Fibroblast of mammary gland (primary cell): Measurements from ENCODE around the gene MRTFB.

ENCODE experiments used
- DNase-seq: peaks from one replicate; pipeline ENCODE4 v3.0.0-alpha.2; 2010; ENCODE audit warnings: low read depth
- H3K4me3 ChIP-seq: 2 replicates; pipeline ENCODE4 v1.5.1; 2011; ENCODE audit warnings: low read depth, mild to moderate bottlenecking, low read length, moderate library complexity; ENCODE audit not compliant: control insufficient read depth
- TF ChIP-seq, protein P1 (sequence below): conservative IDR thresholded peaks from 2 replicates; pipeline ENCODE4 v1.5.1; 2011; ENCODE audit warnings: low read depth, low read length, inconsistent platforms; ENCODE audit not compliant: control insufficient read depth, insufficient read depth

Gene MRTFB

DNA sequence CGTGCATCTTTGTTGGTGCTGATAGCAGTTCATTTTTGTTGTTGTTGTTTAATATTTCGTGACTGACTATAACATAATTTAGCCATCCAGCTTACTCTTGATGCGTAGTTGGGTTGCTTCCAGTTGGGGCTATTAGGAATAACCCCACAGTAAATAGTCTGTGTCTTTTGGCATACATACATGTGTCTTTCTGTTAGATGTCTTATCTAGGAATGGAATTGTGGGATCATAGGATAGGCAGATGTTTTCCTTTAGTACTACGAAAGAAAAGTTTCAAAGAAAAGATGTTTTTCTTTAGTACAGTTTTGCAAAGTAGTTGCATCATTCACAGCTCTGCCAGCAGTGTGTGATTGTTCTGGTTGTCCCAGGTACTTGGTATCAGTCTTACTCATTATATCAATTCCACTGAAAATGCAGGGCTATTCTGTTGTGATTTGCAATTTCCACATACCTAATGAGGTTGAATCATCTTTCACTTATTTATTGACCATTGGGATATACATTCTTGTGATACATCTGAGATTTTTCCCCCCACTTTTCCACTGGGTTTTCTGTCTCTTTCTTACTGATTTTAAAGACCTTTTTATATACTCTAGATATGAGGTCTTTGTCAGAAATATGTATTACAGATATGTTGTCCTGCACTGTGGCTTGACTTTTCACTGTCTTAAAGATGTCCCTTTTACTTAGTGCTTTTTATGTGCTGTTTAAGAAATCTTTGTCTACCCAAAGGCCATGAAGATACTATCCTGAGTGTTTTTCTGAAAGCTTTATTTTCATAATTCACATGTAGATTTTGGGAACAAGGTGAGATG, 173.3 kb downstream of the MRTFB start:
- H3K4me3 ChIP-seq: no peak overlapping the region
- TF ChIP-seq, protein P1, sequence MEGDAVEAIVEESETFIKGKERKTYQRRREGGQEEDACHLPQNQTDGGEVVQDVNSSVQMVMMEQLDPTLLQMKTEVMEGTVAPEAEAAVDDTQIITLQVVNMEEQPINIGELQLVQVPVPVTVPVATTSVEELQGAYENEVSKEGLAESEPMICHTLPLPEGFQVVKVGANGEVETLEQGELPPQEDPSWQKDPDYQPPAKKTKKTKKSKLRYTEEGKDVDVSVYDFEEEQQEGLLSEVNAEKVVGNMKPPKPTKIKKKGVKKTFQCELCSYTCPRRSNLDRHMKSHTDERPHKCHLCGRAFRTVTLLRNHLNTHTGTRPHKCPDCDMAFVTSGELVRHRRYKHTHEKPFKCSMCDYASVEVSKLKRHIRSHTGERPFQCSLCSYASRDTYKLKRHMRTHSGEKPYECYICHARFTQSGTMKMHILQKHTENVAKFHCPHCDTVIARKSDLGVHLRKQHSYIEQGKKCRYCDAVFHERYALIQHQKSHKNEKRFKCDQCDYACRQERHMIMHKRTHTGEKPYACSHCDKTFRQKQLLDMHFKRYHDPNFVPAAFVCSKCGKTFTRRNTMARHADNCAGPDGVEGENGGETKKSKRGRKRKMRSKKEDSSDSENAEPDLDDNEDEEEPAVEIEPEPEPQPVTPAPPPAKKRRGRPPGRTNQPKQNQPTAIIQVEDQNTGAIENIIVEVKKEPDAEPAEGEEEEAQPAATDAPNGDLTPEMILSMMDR: no peak
- DNase-seq: peak; percentile 18

DNA sequence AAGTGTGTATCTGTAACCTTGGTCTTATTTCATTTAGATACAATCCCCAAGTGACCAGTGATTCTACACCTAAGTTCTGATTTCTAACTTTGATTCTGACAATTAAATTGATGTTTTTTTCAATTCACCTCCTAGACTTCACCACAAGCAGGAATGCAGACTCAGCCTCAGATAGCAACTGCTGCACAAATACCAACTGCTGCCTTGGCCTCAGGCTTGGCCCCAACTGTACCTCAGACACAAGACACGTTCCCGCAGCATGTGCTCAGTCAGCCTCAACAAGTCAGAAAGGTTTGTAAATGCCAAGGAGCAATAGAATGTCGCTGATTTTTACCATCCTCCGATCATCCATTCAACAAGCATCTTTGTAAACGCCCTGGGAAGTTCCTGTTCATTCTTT, 177.7 kb downstream of the MRTFB start:
- no peak overlapping the region for H3K4me3 ChIP-seq
- TF ChIP-seq, protein P1: no peak

DNA sequence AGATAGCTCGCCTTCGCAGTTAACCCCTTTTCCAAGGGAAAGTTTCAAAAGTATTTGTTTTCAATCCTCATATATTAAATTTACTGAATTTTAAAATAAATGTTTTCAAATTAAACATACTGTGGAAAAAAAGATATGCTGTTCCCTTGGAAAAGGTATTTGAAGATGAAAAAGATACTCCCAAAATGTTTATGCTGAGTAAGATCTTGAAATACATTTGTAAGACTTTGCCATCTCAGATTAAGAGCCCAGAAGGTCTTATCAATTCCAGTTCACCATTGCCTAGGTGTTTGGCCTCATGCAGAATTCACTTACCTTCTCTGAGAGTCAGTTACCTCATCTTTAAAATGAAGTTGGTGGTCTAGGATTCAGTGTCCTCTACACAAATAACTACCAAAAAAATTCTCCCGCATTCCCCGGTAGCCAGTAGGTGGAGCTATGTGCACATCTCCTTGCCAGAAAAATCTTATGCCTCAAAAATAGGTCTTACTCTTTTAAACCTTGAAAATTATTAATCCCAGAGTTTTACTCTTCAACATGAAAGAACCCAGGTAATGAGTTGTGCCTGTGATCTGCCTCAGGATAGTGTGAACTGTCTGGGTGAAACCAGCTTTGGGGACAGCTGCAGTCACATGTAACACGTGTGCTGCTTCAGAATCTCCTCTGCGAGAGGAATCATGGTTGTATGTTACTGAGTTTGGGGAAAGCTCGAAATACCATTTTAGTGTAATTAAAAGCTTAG, 178.3 kb downstream of the MRTFB start:
- no peak overlapping the region for H3K4me3 ChIP-seq
- DNase-seq: peak; percentile 51
- TF ChIP-seq, protein P1: peak; percentile 91

More for the DNA sequence above, 177.7 kb downstream of the MRTFB start:
- no peak for DNase-seq

DNA sequence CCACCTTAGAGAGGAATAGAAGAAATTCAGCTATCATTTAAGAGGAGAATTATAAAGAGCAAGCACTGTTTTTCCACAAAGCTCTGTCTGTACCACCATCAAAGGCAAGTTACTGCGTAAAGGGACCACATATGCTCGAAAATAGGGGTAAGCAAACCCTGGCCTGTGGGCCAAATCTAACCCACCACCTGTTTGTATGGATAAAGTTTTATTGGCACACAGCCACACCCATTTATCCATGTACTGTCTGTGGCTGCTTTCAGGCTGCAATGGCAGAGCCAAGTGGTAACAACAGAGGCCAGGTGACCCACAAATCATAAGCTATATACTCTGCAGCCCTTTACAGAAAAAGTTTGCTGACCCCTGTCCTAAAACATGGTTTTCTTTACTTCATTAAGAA, 180.3 kb downstream of the MRTFB start:
- TF ChIP-seq, protein P1: no peak
- no peak for DNase-seq
- no peak overlapping the region for H3K4me3 ChIP-seq

DNA sequence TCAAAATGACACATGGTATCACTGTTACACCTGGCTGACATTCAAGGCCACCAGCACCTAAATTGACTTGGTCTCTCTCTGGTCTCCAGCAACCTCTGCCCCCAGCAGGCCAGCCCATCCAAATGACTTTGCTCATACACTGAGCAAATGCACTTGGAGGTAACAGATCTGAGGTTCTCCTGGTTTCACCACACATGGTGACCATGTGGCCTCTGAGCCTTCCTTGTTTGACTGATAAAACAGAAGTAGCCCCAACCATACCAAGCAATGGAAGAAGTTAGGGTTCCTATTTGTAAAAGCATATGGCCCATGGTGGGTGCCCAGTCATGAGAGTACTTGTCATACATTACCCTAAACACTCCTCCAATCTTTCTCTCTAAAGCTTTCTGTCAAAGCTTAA, 181.7 kb downstream of the MRTFB start:
- no peak overlapping the region for H3K4me3 ChIP-seq
- no peak for DNase-seq
- TF ChIP-seq, protein P1: no peak

DNA sequence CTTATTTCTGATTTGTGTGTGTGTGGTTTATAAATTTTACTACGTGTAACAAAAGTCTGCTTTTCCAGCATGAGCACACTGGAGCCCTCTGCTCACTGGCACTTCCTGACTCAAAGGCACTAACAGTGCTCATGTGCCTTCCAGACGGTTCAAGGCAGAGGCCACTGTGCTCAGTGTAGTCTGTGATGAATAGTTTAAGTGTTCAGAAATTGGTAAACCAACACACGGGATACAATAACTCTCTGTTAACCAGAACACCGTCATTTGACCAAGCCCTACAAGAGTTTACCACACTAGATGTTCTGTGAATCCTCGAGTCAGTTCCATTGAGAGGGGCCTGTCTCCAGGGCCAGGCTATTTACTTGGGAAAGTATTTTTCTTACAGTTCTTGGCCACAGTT, 191.9 kb downstream of the MRTFB start:
- no peak overlapping the region for H3K4me3 ChIP-seq
- DNase-seq: no peak
- TF ChIP-seq, protein P1: no peak

DNA sequence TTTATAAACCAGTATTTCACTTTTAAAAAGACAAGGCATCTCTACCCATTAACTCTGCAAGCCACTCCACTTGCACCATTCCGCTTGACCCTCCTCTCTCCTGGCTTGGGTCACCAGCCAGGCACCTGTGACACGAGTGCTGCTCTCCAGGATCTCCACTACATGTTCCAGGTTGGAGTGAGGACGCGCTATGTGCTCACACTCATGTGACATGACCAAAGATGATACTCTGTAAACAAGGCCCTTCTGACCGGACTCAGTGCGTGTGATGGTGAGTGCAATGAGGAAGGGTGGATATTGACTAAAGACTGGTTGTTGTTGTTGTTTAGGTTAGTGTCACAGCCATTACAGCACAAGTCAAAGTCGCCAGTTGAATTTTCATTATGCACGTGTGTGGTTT, 192.7 kb downstream of the MRTFB start:
- TF ChIP-seq, protein P1: no peak
- DNase-seq: no peak
- H3K4me3 ChIP-seq: no peak overlapping the region
